Loucy (cell line): ENCODE data around the gene RALA.
A peak's percentile ranks its signal among the peaks of the same experiment; 100 is the strongest.

Experiments
- H2AFZ ChIP-seq: fragments of 200-600 bp; sonication (generic); 2 replicates; pipeline ENCODE4 v1.6.0; 2016; ENCODE audit warnings: antibody characterized with exemption, mild to moderate bottlenecking, low read length, moderate library complexity
- H3F3A ChIP-seq: fragments of 200-600 bp; 2 replicates; pipeline ENCODE4 v1.6.0; 2016; ENCODE audit warnings: antibody characterized with exemption, low read depth, mild to moderate bottlenecking
- H3K27me3 ChIP-seq: fragments of 200-600 bp; sonication (generic); 2 replicates; pipeline ENCODE4 v1.6.1; 2014; ENCODE audit warnings: low read length, mild to moderate bottlenecking; ENCODE audit not compliant: insufficient read depth, poor library complexity, severe bottlenecking
- H3K36me3 ChIP-seq: fragments of 200-600 bp; sonication (generic); 2 replicates; pipeline ENCODE4 v1.6.1; 2016; ENCODE audit warnings: low read length; ENCODE audit not compliant: insufficient read depth
- H3K4me1 ChIP-seq: fragments of 200-600 bp; sonication (generic); 2 replicates; pipeline ENCODE4 v1.5.1; 2014; ENCODE audit warnings: low read length, mild to moderate bottlenecking; ENCODE audit not compliant: insufficient read depth, poor library complexity, severe bottlenecking
- H3K4me2 ChIP-seq: fragments of 200-600 bp; sonication (generic); 2 replicates; pipeline ENCODE4 v1.6.0; 2014; ENCODE audit warnings: antibody characterized with exemption, low read length, low read depth, mild to moderate bottlenecking; ENCODE audit not compliant: poor library complexity, severe bottlenecking
- H3K4me3 ChIP-seq: fragments of 200-600 bp; sonication (generic); 2 replicates; pipeline ENCODE4 v1.5.1; 2014; ENCODE audit warnings: low read length, mild to moderate bottlenecking, mixed read lengths; ENCODE audit not compliant: poor library complexity, severe bottlenecking
- H3K79me2 ChIP-seq: fragments of 200-600 bp; sonication (generic); 2 replicates; pipeline ENCODE4 v1.6.1; 2014; ENCODE audit warnings: low read length; ENCODE audit not compliant: insufficient read depth
- H3K9ac ChIP-seq: fragments of 200-600 bp; sonication (generic); 2 replicates; pipeline ENCODE4 v1.6.0; 2014; ENCODE audit warnings: mild to moderate bottlenecking, low read depth, low read length, moderate library complexity; ENCODE audit not compliant: poor library complexity, severe bottlenecking
- H3K9me2 ChIP-seq: fragments of 200-600 bp; sonication (generic); replicated peaks from 2 replicates; pipeline ENCODE4 v1.6.1; 2016; ENCODE audit warnings: low read depth, low read length, mixed read lengths
- H3K9me3 ChIP-seq: fragments of 200-600 bp; sonication (generic); 2 replicates; pipeline ENCODE4 v1.6.1; 2014; ENCODE audit warnings: mild to moderate bottlenecking, antibody characterized with exemption, low read length, low read depth; ENCODE audit not compliant: insufficient read depth
- H4K20me1 ChIP-seq: fragments of 200-600 bp; sonication (generic); 2 replicates; pipeline ENCODE4 v1.6.0; 2014; ENCODE audit warnings: antibody characterized with exemption, low read length, mild to moderate bottlenecking; ENCODE audit not compliant: insufficient read depth, poor library complexity, severe bottlenecking
- CTCF ChIP-seq: fragments of 200-600 bp; sonication (generic); conservative IDR thresholded peaks from 2 replicates; pipeline ENCODE4 v1.5.1; 2014; ENCODE audit warnings: mild to moderate bottlenecking, antibody characterized with exemption, low read length
- EZH2phosphoT487 ChIP-seq: fragments of 200-600 bp; IDR thresholded peaks from 2 replicates; pipeline ENCODE4 v1.6.1; 2018; ENCODE audit warnings: antibody characterized with exemption, mild to moderate bottlenecking, moderate library complexity, borderline replicate concordance

Gene RALA

GRCh38 chr7:39744620-39745019 is 121.2 kb downstream of the RALA start:
- no peak for TF ChIP-seq EZH2phosphoT487
- no peak for TF ChIP-seq CTCF
- Histone ChIP-seq H3K27me3 (no peaks in the 10 kb centered on the region), H3K4me3 (no peak overlapping the region), H3K36me3 (no peaks in the 10 kb centered on the region), H3K9me3 (no peaks in the 10 kb centered on the region), H2AFZ (no peak overlapping the region), H3F3A (no peaks in the 10 kb centered on the region), H3K4me1 (peaks cover 3% of the 10 kb centered on the region), H3K4me2 (no peak overlapping the region), H3K79me2 (no peaks in the 10 kb centered on the region; the same call in 1 of the 2 replicates), H4K20me1 (no peaks in the 10 kb centered on the region), H3K9ac (no peak overlapping the region), H3K9me2 (no peaks in the 10 kb centered on the region)

- TF ChIP-seq EZH2phosphoT487 (no peak), CTCF (no peak)
- H2AFZ ChIP-seq = no peak overlapping the region
- no peak overlapping the region for H3K9ac ChIP-seq
- H3K79me2 ChIP-seq = no peaks in the 10 kb centered on the region; the same call in 1 of the 2 replicates
- H3F3A ChIP-seq = no peaks in the 10 kb centered on the region
- H3K4me3 ChIP-seq = no peak overlapping the region
- H3K9me3 ChIP-seq = no peaks in the 10 kb centered on the region
- H3K4me2 ChIP-seq = no peak overlapping the region
- H4K20me1 ChIP-seq = no peaks in the 10 kb centered on the region
- H3K27me3 ChIP-seq = no peaks in the 10 kb centered on the region
- H3K4me1 ChIP-seq = peaks cover 3% of the 10 kb centered on the region
- H3K9me2 ChIP-seq = no peaks in the 10 kb centered on the region
- H3K36me3 ChIP-seq = no peaks in the 10 kb centered on the region
Measured at GRCh38 chr7:39745320-39745719, 121.9 kb downstream of the RALA start.

- TF ChIP-seq EZH2phosphoT487 (no peak), CTCF (peak; percentile 82)
- Histone ChIP-seq H3K9me3 (no peaks in the 10 kb centered on the region), H3K9ac (no peak overlapping the region), H3K4me2 (no peak overlapping the region), H3K4me3 (no peak overlapping the region), H3K27me3 (no peaks in the 10 kb centered on the region), H3K36me3 (no peaks in the 10 kb centered on the region), H2AFZ (no peak overlapping the region), H3K79me2 (no peaks in the 10 kb centered on the region; the same call in 1 of the 2 replicates), H3K4me1 (peaks cover 3% of the 10 kb centered on the region), H4K20me1 (no peaks in the 10 kb centered on the region), H3K9me2 (no peaks in the 10 kb centered on the region), H3F3A (no peaks in the 10 kb centered on the region)
Measured at GRCh38 chr7:39746103-39746819, 122.9 kb downstream of the RALA start.
